HG03095 (cell line): Measurements from ENCODE around the gene ANKRD24.
"Not testable (repeated sequence)": the region's sequence is repeated elsewhere in the genome, so short reads cannot be mapped to it uniquely, and the experiment has no call there.

Source experiments
- ATAC-seq: cut with Tn5 transposase; IDR thresholded peaks from one replicate; pipeline ENCODE4 v1.9.1; 2021; ENCODE audit warnings: moderate library complexity; ENCODE audit not compliant: unreplicated experiment

ANKRD24 gene

GRCh38 chr19:4267901-4268815, 85.7 kb downstream of the ANKRD24 start:
- ATAC-seq, result no peak

GRCh38 chr19:4268816-4269430, 86.4 kb downstream of the ANKRD24 start:
- ATAC-seq, result no peak

- ATAC-seq, result no peak
These were observed 90.4 kb downstream of the ANKRD24 start for GRCh38 chr19:4272894-4273293.

GRCh38 chr19:4274321-4274686, 91.8 kb downstream of the ANKRD24 start:
- not testable (repeated sequence) for ATAC-seq
